HCT116 (cell line): Measurements from ENCODE around the gene RCC2.

Source experiments
- CEBPB ChIP-seq: IDR thresholded peaks from 2 replicates; pipeline ENCODE4 v1.6.1; 2012; ENCODE audit warnings: low read depth
- EZH2 ChIP-seq: fragments of 200-600 bp; sonication (generic); IDR thresholded peaks from 2 replicates; pipeline ENCODE4 v1.6.1; 2017; ENCODE audit warnings: antibody characterized with exemption, mixed run types
- RAD21 ChIP-seq: IDR thresholded peaks from 2 replicates; pipeline ENCODE4 v1.6.1; 2012; ENCODE audit warnings: low read depth, mild to moderate bottlenecking
- REST ChIP-seq: IDR thresholded peaks from 2 replicates; pipeline ENCODE4 v1.6.1; 2012; ENCODE audit warnings: low read depth
- TF ChIP-seq, protein P1 (sequence below), 3 experiments: fragments of 200-600 bp in 1 of 3; sonication (generic) in 1 of 3; IDR thresholded peaks in 2 of 3; conservative IDR thresholded peaks in 1 of 3; 2 replicates each; pipeline ENCODE4 v1.5.1; 2012 to 2017; ENCODE audit warnings: low read depth in 2 of 3, low read length in 2 of 3, antibody characterized with exemption in 1 of 3, borderline replicate concordance in 1 of 3, control low read depth in 1 of 3, mild to moderate bottlenecking in 1 of 3, mixed read lengths in 1 of 3, mixed run types in 1 of 3, moderate library complexity in 1 of 3; ENCODE audit not compliant: insufficient read depth in 1 of 3

GRCh38 chr1:17359808-17360207 is 79.7 kb downstream of the RCC2 start:
- TF ChIP-seq RAD21 (no peak), EZH2 (no peak), CEBPB (no peak), REST (no peak)
- TF ChIP-seq, protein P1, sequence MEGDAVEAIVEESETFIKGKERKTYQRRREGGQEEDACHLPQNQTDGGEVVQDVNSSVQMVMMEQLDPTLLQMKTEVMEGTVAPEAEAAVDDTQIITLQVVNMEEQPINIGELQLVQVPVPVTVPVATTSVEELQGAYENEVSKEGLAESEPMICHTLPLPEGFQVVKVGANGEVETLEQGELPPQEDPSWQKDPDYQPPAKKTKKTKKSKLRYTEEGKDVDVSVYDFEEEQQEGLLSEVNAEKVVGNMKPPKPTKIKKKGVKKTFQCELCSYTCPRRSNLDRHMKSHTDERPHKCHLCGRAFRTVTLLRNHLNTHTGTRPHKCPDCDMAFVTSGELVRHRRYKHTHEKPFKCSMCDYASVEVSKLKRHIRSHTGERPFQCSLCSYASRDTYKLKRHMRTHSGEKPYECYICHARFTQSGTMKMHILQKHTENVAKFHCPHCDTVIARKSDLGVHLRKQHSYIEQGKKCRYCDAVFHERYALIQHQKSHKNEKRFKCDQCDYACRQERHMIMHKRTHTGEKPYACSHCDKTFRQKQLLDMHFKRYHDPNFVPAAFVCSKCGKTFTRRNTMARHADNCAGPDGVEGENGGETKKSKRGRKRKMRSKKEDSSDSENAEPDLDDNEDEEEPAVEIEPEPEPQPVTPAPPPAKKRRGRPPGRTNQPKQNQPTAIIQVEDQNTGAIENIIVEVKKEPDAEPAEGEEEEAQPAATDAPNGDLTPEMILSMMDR (IDR thresholded peaks at IDR 0.05 in 2 of 3, conservative IDR thresholded peaks at IDR 0.05 in 1 of 3; ENCODE audit: borderline replicate concordance in 1 of 3, insufficient read depth in 1 of 3, low read depth in 2 of 3, low read length in 2 of 3): no peak
